Activated CD8-positive, alpha-beta T cell treated with anti-CD3 and anti-CD28 coated beads for 36 hours (primary cell): ENCODE results near the gene SHROOM2. TPM values are rescaled to one million over a fixed set of nuclear protein-coding genes. Genes with fewer than 3 reads are reported as not detected.
"Not testable (repeated sequence)": the region's sequence is repeated elsewhere in the genome, so short reads cannot be mapped to it uniquely, and the experiment has no call there.

Experiments used
- ATAC-seq: fragments of 200-7000 bp; cut with Tn5 transposase; one replicate; pipeline ENCODE4 v1.10.0; 2021; ENCODE audit warnings: mild to moderate bottlenecking, moderate library complexity
- CTCF ChIA-PET: fragments of 350-600 bp; sonication (Branson Sonifier 250); formaldehyde crosslinking; loops from one replicate; lab custom pipeline; 2021; ENCODE audit warnings: antibody characterized with exemption; lab: Charles Lee
- POLR2A ChIA-PET: fragments of 350-600 bp; sonication (Branson Sonifier 250); formaldehyde crosslinking; loops from one replicate; lab custom pipeline; 2021; ENCODE audit warnings: antibody characterized with exemption; lab: Charles Lee
- DNase-seq: peaks from one replicate; pipeline ENCODE4 v3.0.0-alpha.2; 2020
- H3K27ac Mint-ChIP-seq: one replicate; pipeline ENCODE4 v1.8.0; 2021; ENCODE audit warnings: mild to moderate bottlenecking, mixed read lengths
- H3K27me3 Mint-ChIP-seq: one replicate; pipeline ENCODE4 v1.8.0; 2021; ENCODE audit warnings: mixed read lengths
- H3K36me3 Mint-ChIP-seq: one replicate; pipeline ENCODE4 v1.8.0; 2021; ENCODE audit warnings: low read depth, mixed read lengths
- H3K4me1 Mint-ChIP-seq: one replicate; pipeline ENCODE4 v1.8.0; 2021; ENCODE audit warnings: low read depth, mixed read lengths
- H3K4me3 Mint-ChIP-seq: one replicate; pipeline ENCODE4 v1.8.0; 2021; ENCODE audit warnings: mild to moderate bottlenecking, moderate library complexity, mixed read lengths
- H3K9me3 Mint-ChIP-seq: one replicate; pipeline ENCODE4 v1.8.0; 2021; ENCODE audit warnings: mixed read lengths
- intact Hi-C: fragments of 100-400 bp; cut with micrococcal nuclease; formaldehyde crosslinking; loops from one replicate; pipeline ENCODE4 v1.10.0; 2022
- total RNA-seq, 2 experiments: library from RNA; stranded (reverse); gene quantifications; one replicate each; pipeline ENCODE4 v1.2.3, GENCODE V29; 2021
- TF ChIP-seq, protein P1 (sequence below): fragments of 200-600 bp; IDR thresholded peaks from one replicate; pipeline ENCODE4 v1.8.0; 2022; ENCODE audit warnings: antibody characterized with exemption, mild to moderate bottlenecking

Gene SHROOM2
- total RNA-seq, 2 experiments from 2014 or later: not detected

GRCh38 chrX:9855561-9856283 lies 69.5 kb downstream of the SHROOM2 start:
- ChIA-PET CTCF (no interaction called here), POLR2A (no interaction called here)
- DNase-seq (no peak), ATAC-seq (no peak)
- H3K27ac Mint-ChIP-seq: no peak overlapping the region
- H3K4me3 Mint-ChIP-seq: no peak overlapping the region
- intact Hi-C loops: no loop called here
- no peaks in the 10 kb centered on the region for H3K4me1 Mint-ChIP-seq
- TF ChIP-seq, protein P1, sequence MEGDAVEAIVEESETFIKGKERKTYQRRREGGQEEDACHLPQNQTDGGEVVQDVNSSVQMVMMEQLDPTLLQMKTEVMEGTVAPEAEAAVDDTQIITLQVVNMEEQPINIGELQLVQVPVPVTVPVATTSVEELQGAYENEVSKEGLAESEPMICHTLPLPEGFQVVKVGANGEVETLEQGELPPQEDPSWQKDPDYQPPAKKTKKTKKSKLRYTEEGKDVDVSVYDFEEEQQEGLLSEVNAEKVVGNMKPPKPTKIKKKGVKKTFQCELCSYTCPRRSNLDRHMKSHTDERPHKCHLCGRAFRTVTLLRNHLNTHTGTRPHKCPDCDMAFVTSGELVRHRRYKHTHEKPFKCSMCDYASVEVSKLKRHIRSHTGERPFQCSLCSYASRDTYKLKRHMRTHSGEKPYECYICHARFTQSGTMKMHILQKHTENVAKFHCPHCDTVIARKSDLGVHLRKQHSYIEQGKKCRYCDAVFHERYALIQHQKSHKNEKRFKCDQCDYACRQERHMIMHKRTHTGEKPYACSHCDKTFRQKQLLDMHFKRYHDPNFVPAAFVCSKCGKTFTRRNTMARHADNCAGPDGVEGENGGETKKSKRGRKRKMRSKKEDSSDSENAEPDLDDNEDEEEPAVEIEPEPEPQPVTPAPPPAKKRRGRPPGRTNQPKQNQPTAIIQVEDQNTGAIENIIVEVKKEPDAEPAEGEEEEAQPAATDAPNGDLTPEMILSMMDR: no peak
- H3K9me3 Mint-ChIP-seq: no peaks in the 10 kb centered on the region
- no peaks in the 10 kb centered on the region for H3K36me3 Mint-ChIP-seq
- peaks cover 3% of the 10 kb centered on the region for H3K27me3 Mint-ChIP-seq

DNA sequence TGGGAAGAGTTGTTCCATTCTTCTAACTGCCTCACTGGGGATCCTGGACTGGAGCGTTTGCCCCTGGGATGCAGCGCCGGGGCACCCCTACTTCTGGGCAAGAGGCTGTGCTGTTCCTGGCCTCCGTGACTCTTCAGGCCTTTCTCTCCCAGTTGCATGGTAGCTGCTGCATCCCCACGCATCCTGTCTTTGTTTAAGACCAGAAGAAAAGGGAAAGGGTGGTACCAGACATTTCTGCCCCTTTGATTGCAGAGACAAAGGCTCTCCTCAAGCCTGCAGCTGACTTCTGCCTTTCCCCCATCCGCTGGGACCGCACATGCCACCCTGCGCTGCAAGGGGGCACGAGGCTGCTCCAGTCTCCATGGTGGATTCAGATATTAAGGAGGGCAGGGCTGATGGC lies 70.4 kb downstream of the SHROOM2 start:
- POLR2A ChIA-PET: no interaction called here
- no peaks in the 10 kb centered on the region for H3K4me1 Mint-ChIP-seq
- peaks cover 4% of the 10 kb centered on the region for H3K27me3 Mint-ChIP-seq
- DNase-seq: no peak
- no peaks in the 10 kb centered on the region for H3K36me3 Mint-ChIP-seq
- H3K27ac Mint-ChIP-seq: no peak overlapping the region
- no peaks in the 10 kb centered on the region for H3K9me3 Mint-ChIP-seq
- CTCF ChIA-PET: no interaction called here
- intact Hi-C loops: no loop called here
- no peak overlapping the region for H3K4me3 Mint-ChIP-seq
- TF ChIP-seq, protein P1: no peak
- no peak for ATAC-seq

- H3K9me3 Mint-ChIP-seq: no peaks in the 10 kb centered on the region
- H3K4me1 Mint-ChIP-seq: no peaks in the 10 kb centered on the region
- ChIA-PET POLR2A (no interaction called here), CTCF (no interaction called here)
- H3K36me3 Mint-ChIP-seq: no peaks in the 10 kb centered on the region
- H3K27me3 Mint-ChIP-seq: peaks cover 4% of the 10 kb centered on the region
- TF ChIP-seq, protein P1: no peak
- no peak for DNase-seq
- H3K4me3 Mint-ChIP-seq: no peak overlapping the region
- intact Hi-C loops: no loop called here
- H3K27ac Mint-ChIP-seq: no peak overlapping the region
- ATAC-seq: no peak
These were observed 71.6 kb downstream of the SHROOM2 start for GRCh38 chrX:9857575-9858474.

- POLR2A ChIA-PET, H3K4me1 Mint-ChIP-seq, H3K4me3 Mint-ChIP-seq, H3K9me3 Mint-ChIP-seq, H3K27ac Mint-ChIP-seq, DNase-seq, CTCF ChIA-PET, ATAC-seq, intact Hi-C loops, H3K36me3 Mint-ChIP-seq, H3K27me3 Mint-ChIP-seq: not testable (repeated sequence)
These were observed 72.5 kb downstream of the SHROOM2 start for GRCh38 chrX:9858684-9859083.

- ATAC-seq (no peak), DNase-seq (no peak)
- Mint-ChIP-seq H3K27ac (no peak overlapping the region), H3K4me1 (no peaks in the 10 kb centered on the region), H3K36me3 (no peaks in the 10 kb centered on the region), H3K4me3 (no peak overlapping the region), H3K27me3 (peaks cover 4% of the 10 kb centered on the region), H3K9me3 (no peaks in the 10 kb centered on the region)
- ChIA-PET CTCF (no interaction called here), POLR2A (no interaction called here)
- intact Hi-C loops: no loop called here
- TF ChIP-seq, protein P1: no peak
These were observed 73.7 kb downstream of the SHROOM2 start for GRCh38 chrX:9859711-9860555.
